Activated CD4-positive, alpha-beta T cell treated with anti-CD3 and anti-CD28 coated beads, Interleukin-2, amount 50 U/mL, for 4 hours (primary cell): ENCODE results near the gene ZNF324.
"Not testable (repeated sequence)": the region's sequence is repeated elsewhere in the genome, so short reads cannot be mapped to it uniquely, and the experiment has no call there.

ENCODE experiments used
- DNase-seq, 2 experiments: peaks; one replicate each; pipeline ENCODE4 v3.0.0-alpha.2; 2020

ZNF324 gene

DNA sequence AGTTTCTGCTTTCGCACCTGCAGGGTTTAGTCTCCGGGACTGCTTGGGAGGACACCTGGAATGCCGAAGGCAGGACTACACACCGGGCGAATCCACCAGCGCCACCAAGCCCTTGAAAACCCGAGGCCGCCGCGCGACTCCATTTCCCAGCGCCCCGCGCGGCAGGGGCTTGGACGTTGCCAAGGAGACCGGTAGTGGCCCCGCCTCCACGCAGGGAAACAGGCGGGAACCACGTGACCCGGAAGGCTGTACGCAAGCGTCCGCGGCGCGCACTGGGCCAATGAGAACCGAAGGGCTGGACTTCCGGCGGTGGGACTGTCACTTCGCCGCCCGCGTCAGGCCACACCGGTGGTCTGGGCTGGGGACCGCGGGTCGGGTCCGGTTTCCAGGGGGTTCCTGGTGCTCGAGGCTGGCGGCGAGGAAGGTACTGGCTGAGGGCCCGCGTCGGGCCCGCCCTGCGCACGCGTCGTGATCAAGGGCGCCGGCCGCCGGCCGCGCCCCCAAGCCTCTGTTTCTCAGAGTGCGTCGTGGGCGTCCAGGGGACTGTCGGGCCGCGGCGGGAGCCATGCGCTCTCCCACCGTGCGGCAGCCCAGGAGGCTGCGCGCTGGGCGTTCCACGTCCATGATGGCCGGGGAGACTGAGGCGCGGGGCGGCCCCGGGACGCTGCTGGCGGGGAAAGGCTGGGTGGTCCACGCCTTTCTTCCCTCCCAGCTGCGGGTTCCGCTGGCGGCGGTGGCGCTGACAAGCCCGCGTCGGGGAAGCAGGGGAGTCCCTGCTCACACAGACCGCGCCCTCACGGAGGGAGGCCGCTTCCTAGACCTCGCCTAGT is at the start of gene ZNF324:
Gene ZNF324 (plus strand): TSS at position 321 of the 830 bp plus-strand sequence. CDS start 2,106 bp downstream, outside the sequence.
- DNase-seq, result peak; percentile 96 to 97

DNA sequence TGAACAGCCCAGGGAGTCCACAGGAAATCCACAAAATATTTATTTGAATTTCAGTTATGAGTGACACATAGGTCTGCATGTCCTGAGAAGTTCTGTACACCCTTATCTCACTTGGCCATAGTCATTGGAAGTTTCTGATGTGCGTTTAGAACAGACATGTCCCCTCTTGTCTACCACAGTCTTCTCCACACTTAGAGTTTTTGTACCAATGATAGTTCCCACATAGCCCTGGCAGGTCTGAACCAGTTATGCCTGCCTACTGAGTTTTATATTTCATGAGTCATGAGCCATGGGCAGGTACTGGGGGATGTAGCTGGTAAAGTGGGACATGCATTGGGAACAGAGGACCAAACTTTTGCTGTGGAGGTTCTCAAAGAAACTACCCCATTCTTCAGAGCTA is 38.3 kb upstream of the ZNF324 start:
- DNase-seq, result no peak

DNA sequence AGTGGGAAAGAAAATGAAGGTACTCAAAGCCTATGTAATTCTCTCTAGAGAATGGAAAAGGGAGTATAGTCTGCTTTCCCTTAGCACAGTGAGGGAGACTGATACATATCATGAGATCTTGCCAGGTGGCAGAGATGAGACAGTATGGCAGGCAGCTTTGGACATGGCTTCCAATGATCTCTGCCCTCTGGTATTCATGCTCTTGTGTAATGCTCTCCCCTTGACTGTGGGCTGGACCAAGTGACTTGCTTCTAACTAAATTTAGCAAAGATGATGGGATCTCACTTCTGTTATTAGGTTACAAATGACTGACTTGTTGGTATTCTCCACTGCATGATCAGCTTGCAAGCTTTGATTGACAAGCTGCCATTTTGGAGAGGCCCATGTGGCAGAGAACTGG is 37.1 kb upstream of the ZNF324 start:
- DNase-seq, result no peak

DNA sequence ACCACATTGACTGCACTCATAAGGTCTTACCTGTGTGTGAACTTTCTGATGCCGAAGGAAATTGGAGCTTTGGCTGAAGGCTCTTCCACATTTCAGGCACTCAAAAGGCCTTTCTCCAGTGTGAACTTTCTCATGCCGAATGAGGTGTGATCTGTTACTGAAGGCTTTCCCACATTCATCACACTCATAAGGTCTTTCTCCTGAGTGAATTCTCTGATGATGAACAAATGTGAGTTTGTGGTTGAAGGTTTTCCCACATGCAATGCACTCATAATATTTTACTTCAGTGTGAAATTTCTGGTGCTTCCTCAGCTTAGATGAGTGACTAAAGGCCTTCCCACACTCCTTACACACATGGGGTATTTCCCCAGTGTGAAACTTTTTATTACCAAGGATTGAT is 32.7 kb upstream of the ZNF324 start:
- DNase-seq, result no peak

DNA sequence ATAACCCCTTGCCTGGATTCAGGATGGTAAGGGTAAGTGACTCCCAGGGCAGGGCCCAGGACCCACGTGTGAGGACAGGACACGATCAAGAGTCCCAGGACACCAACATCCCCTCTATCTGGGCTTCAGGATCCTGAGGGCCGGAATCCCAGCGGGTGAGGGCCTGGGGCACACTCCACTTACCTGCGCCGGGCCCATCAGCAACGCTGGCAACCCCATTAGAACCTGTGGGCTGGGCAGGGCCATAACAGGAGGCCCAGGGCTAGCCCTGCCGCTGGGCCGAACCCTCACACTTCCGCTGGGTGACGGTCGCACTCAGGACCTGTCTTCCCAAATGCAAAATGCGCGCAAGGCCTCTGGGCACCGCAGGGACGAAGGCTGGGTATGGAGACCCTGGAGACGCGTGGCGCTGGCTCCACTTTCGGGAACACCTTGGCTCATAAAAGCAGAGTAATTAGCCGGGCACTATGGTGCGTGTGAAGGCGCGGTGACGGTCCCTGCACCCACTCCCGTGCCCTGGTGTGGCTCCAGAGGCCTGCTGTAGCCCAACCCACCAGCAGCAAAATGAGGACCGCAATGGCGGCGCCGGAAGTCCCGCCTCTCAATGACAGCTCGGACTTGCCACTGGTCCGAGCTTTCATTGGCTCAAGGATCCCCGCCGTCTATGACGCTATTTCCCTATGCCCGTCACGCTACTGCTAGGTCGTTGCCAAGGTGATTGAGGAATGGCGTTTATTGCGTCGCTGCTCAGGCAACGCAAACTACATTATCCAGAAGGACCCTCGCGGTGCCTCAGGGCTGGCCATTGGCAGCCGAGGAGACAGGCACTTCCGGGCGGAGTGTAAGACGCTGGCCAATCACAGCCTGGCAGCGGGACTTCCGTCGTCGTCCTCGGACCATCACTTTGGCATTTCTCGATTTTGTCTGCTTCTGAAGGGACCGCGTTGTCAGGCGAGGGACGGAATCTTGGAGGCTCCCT is 27.0 kb upstream of the ZNF324 start, which contains the start of gene ZNF132:
Gene ZNF132 (minus strand): TSS at position 578 of the 979 bp plus-strand sequence. CDS start 332 bp downstream, at position 246.
- DNase-seq, result peak; percentile 92 to 93

DNA sequence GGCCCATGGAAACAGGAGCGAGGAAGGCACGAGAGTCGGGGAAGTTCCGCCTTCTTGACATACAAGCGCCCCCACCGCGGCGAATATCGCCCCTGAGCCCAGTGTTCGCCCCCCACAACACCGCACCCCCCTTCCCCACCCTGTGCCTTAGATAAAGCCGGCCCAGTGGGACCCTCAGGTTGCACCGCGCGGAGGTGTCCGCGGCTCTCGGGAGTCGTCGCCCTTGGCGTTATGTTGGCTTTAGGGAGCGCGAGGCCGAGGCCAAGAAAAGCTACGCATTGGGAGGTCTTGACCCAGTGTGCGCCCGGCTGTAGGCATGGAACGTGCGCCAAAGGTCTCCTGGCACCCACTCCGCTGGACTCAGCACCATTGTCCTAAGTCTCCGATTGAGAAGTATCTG is 26.3 kb upstream of the ZNF324 start:
- DNase-seq, result no peak

DNA sequence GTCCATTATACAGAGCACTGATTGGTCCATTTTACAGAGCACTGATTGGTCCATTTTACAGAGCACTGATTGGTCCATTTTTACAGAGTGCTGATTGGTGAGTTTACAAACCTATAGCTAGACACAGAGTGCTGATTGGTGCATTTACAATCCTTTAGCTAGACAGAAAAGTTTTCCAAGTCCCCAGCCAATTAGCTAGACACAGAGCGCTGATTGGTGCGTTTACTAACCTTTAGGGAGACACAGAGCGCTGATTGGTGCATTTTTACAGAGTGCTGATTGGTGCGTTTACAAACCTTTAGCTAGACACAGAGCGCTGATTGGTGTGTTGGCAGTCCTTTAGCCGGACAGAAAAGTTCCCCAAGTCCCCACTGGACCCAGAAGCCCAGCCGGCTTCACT is 23.9 kb upstream of the ZNF324 start:
- DNase-seq, result not testable (repeated sequence)

DNA sequence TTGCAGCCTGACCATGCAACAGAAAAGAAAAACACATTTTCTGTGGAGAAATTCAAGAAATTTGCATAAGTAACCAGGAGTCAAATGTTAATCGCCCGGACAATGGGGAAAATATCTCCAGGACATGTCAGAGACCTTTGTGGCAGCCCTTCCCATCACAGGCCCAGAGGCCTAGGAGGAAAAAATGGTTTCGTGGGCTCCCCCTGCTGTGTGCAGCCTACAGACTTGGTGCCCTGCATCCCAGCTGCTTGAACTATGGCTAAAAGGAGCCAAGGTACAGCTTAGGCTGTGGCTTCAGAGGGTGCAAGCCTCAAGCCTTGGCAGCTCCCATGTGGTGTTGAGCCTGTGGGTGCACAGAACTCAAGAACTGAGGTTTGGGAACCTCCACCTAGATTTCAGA is 18.0 kb upstream of the ZNF324 start:
- not testable (repeated sequence) for DNase-seq

DNA sequence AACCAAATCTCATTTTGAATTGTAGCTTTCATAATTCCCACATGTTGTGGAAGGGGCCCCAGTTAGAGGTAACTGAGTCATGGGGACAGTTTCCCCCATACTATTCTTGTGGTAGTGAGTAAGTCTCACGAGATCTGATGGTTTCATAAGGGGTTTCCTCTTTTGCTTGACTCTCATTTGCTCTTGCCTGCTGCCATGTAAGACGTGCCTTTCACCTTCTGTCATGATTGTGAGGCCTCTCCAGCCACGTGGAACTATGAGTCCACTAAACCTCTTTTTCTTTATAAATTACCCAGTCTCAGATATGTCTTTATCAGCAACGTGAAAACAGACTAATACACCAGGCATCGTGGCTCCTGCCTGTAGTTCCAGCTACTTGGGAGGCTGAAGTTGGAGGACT is 16.9 kb upstream of the ZNF324 start:
- not testable (repeated sequence) for DNase-seq

DNA sequence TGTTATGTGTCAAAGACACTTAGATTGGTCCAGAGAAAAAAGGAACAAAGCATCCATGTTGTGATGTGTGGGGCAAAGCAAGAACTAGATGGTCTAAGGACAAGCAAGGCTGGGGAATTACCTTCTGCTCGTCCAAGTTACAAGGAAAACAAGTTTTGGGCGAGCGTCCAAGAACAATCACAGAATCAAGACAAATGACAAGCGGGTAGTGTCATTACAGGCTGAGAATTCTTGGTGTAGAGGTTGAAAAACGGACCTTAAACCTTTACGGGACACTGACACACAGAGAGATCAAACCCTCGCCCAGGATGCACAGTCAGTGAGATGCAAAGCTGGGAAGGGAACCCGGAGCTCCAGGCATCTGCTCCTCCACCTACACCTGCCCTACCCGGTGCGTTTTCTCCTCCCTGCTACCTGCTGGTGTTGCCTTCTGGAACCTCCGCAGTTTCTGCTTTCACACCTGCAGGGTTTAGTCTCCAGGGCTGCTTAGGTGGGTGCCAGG is 16.0 kb upstream of the ZNF324 start:
- DNase-seq, result no peak

DNA sequence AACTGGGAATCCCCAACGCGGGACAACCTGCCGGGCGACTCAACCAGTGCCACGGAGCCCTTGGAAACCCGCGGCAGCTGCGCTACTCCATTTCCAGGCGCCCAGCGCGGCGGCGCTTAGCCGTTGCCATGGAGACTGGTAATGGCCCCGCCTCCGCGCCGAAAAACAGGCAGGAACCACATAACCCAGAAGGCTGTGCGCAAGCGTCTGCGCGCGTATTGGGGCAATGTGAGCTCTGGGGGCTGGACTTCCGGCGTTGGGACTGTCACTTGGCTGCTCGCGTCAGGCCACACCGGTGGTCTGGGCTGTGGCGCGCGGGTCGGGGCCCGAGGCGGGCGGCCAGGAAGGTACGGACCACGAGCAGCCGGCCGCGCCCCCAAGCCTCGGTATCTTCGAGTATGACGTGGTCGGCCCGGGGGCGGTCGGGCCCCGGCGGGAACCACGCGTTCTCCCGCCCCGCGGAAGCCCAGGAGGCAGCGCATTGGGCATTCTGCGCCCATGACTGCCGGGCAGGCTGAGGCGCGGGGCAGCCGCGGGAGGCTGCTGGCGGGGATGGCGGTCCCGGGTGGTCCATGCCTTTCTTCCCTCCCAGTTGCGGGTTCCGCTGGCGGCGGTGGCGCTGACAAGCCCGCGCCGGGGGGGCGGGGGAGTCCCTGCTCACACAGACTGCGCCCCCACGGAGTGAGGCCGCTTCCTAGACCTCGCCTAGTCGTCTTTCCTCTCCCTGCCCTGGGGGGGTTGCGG is 15.3 kb upstream of the ZNF324 start, which contains the start of gene ZNF324B:
Gene ZNF324B (plus strand): TSS at position 265 of the 744 bp plus-strand sequence. CDS start 2,080 bp downstream, outside the sequence.
- DNase-seq, result peak; percentile 95

DNA sequence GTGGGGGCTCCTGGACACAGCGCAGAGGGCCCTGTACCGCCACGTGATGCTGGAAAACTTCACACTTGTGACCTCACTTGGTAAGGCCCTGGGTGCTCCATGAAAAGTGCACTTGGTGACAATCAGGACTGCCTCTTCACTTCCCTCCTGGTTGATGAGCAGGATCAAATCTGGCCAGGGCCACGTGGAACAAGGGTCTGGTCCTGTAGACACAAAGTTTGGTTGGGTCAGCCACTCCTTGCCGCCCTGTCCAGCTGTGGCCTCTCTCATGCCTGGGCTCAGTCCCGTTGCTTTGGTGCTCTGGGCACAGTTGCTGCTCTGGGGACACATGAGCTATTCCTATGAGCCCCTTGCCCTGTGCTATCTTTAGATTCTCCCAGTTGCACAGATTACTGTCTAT is 13.1 kb upstream of the ZNF324 start:
- no peak for DNase-seq

DNA sequence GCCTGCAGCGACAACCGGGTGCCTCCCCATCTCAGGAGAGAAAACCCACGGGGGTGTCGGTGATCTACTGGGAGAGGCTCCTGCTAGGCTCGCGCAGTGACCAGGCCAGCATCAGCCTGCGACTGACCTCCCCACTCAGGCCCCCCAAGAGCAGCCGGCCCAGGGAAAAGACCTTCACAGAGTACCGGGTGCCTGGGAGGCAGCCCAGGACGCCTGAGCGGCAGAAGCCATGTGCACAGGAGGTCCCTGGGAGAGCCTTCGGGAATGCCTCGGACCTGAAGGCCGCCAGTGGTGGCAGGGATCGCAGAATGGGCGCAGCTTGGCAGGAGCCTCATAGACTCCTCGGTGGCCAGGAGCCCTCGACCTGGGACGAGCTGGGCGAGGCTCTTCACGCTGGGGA is 11.6 kb upstream of the ZNF324 start:
- DNase-seq, result no peak

DNA sequence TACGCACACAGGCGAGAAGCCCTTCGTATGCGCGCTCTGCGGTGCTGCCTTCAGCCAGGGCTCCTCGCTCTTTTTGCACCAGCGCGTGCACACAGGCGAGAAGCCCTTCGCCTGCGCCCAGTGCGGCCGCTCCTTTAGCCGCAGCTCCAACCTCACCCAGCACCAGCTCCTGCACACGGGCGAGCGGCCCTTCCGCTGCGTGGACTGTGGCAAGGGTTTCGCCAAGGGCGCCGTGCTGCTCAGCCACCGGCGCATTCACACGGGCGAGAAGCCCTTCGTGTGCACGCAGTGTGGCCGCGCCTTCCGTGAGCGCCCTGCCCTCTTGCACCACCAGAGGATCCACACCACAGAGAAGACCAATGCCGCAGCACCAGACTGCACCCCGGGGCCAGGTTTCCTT is 10.8 kb upstream of the ZNF324 start:
- no peak for DNase-seq

DNA sequence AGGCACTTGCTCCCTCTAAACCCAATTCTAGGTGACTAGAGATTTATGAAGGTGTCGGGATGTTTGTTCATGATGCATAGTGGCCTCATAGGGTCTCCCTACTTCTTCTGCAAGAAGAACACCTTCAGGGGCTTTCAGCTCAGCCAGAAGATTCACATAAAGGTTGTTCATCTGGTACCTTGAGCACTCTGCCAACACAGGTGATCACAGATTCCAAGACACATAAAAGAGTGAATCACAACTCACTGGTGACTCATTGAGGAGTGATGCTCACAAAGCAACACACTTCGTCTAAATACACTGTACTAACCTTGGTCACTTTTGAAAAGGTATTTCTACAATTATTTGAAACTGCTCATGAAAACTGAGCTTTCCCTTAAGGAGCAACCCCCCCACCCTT is 6.8 kb upstream of the ZNF324 start:
- DNase-seq, result no peak

DNA sequence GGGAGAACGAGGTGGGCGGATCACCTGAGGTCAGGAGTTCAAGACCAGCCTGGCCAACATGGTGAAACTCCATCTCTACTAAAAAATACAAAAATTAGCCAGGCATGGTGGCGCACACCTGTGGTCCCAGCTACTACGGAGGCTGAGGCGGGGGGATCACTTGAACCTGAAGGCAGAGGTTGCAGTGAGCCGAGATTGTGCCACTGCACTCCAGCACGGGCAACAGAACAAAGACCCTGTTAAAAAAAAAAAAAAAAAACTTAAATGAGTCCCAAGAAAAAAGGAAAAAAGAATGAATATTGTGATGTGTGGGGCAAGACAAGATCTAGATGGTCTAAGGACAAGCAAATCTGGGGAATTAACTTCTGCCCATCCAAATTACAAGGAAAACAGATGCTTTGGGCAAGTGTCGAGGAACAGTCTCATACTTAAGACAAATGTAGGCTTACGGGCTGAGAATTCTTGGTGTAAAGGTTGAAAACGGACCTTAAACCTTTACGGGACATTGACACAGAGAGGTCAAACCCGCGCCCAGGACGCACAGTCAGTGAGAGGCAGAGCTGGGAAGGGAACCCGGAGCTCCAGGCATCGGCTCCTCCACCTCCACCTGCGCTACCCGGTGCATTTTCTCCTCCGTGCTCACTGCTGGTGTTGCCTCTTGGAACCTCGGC is 656 bp upstream of the ZNF324 start:
- no peak for DNase-seq

DNA sequence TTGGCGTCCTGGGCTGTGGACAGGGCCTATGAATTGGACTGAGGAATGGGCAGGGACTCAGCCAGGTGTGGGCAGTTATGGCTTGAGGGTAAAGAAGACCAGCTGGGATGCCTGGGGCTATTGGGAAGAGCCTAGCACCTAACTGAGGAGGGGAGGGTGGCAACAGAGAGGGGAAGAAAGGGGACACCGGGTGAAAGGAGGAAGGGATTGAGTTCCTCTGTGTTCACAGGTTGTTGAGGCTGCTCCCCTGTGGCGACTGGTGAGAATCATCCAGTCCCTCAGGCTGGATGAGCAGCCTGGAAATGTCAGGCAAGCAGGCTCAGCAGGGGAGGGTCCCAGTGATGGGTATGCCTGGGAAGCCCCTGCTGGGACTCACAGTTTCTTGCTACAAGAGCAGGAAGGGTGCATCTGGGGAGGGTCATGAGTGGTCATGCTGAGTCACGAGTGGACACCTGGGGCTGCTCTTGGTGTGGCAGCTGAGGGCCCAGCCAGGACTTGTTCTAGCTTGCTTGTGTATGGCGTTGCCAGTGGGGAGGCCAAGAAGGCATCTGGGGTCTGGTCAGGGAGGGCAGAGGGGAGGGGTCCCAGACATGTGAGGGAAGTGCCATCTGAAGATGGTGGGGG is 1.4 kb downstream of the ZNF324 start:
- DNase-seq, result no peak

DNA sequence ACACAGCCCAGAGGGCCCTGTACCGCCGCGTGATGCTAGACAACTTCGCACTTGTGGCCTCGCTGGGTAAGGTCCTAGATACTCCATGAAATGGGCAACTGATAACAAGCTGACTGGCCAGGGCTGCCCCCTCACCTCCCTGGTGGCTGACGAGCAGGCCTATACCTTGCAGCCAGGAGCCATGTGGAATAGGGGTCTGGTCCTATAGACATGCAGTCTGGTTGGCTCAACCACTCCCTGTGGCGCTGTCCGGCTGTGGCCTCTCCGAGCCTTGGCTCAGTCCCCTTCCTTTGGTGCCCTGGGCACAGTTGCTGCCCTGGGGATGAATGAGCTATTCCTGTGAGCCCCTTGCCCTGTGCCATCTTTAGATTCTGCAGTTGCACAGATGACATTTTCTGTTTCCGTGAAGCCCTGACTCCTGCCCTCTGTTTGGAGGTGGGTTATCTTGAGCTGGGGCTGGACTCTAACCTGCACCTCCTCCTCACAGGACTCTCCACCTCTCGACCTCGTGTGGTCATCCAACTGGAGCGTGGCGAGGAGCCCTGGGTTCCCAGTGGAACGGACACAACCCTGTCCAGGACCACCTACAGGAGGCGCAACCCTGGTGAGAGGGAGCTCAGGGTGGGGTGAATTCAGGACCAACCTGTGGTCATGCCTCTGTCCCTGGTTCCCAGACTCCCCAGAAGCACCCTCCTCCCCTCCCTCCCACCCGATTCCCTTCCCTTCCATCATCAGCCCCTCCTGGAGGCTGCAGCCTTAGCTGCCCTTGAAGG is 2.5 kb downstream of the ZNF324 start:
- no peak for DNase-seq

DNA sequence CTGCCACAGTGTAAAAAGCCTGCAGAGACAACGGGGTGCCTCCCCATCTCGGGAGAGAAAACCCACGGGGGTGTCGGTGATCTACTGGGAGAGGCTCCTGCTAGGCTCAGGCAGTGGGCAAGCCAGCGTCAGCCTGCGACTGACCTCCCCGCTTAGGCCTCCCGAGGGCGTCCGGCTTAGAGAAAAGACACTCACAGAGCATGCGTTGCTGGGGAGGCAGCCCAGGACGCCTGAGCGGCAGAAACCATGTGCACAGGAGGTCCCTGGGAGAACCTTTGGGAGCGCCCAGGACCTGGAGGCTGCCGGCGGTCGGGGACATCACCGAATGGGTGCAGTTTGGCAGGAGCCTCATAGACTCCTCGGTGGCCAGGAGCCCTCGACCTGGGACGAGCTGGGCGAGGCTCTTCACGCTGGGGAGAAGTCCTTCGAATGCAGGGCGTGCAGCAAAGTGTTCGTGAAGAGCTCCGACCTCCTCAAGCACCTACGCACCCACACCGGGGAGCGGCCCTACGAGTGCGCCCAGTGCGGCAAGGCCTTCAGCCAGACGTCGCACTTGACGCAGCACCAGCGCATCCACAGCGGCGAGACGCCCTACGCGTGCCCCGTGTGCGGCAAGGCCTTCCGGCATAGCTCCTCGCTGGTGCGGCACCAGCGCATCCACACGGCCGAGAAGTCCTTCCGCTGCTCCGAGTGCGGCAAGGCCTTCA is 4.1 kb downstream of the ZNF324 start:
- DNase-seq, result not testable (repeated sequence)

DNA sequence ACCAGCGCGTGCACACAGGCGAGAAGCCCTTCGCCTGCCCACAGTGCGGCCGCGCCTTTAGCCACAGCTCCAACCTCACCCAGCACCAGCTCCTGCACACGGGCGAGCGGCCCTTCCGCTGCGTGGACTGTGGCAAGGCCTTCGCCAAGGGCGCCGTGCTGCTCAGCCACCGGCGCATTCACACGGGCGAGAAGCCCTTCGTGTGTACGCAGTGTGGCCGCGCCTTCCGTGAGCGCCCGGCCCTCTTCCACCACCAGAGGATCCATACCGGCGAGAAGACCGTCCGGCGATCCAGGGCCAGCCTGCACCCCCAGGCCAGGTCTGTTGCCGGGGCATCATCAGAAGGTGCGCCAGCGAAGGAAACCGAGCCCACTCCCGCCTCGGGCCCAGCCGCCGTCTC is 4.9 kb downstream of the ZNF324 start:
- DNase-seq, result no peak
